Measurements from ENCODE around the gene PLEKHS1. TPM values are rescaled to one million over a fixed set of nuclear protein-coding genes. Genes with fewer than 3 reads are reported as not detected.

PLEKHS1 gene
- total RNA-seq, 4 donors from 2014 or later, result 0.60 to 12.0 (median 5.8) TPM

GRCh38 chr10:113780681-113781250 is 29.3 kb downstream of the PLEKHS1 start:
- Histone ChIP-seq H3K4me1 (no peaks in the 10 kb centered on the region), H3K27me3 (no peaks in the 10 kb centered on the region), H3K36me3 (no peaks in the 10 kb centered on the region), H3K9me3 (no peaks in the 10 kb centered on the region), H3K4me3 (no peak overlapping the region), H3K27ac (no peak overlapping the region)
- in situ Hi-C loops (cut with MboI; ENCODE audit: low pct_ligation_motif_present in 1 of 4, low pct_unique_long_range_greater_than_20kb in 1 of 4, low sequenced_read_pairs in 3 of 4), result no loop called here
- intact Hi-C loops (cut with DNase I; ENCODE audit: low total_unique reads), result no loop called here
- 71% methylated on average over 3 of the region's 3 CpGs; no CpG with 5 or more reads in 1 of the 2 donors for WGBS, 2 donors (ENCODE audit: low coverage in 1 of 2)
- TF ChIP-seq POLR2A (IDR thresholded peaks at IDR 0.05) (no peak), CTCF (IDR thresholded peaks at IDR 0.05) (peak in 4 of 5 experiments; percentile 17 to 28 (median 22)), POLR2AphosphoS5 (IDR thresholded peaks at IDR 0.05) (no peak), EP300 (IDR thresholded peaks at IDR 0.05; ENCODE audit: low read depth) (no peak)
- DNase-seq, result no peak

GRCh38 chr10:113782367-113782766 is 30.9 kb downstream of the PLEKHS1 start:
- WGBS, 2 donors (ENCODE audit: low coverage in 1 of 2), result 85 to 90% methylated on average over 12 to 14 of the region's 14 CpGs
- in situ Hi-C loops (cut with MboI; ENCODE audit: low pct_ligation_motif_present in 1 of 4, low pct_unique_long_range_greater_than_20kb in 1 of 4, low sequenced_read_pairs in 3 of 4) (no loop called here), intact Hi-C loops (cut with DNase I; ENCODE audit: low total_unique reads) (no loop called here)
- Histone ChIP-seq H3K9me3 (no peaks in the 10 kb centered on the region), H3K4me3 (no peak overlapping the region), H3K4me1 (no peaks in the 10 kb centered on the region), H3K27me3 (no peaks in the 10 kb centered on the region), H3K27ac (no peak overlapping the region), H3K36me3 (no peaks in the 10 kb centered on the region)
- no peak for TF ChIP-seq EP300 (IDR thresholded peaks at IDR 0.05; ENCODE audit: low read depth)
- TF ChIP-seq CTCF (IDR thresholded peaks at IDR 0.05), result no peak
- no peak for TF ChIP-seq POLR2AphosphoS5 (IDR thresholded peaks at IDR 0.05)
- TF ChIP-seq POLR2A (IDR thresholded peaks at IDR 0.05), result no peak
- DNase-seq, result no peak

GRCh38 chr10:113782986-113783704 is 31.7 kb downstream of the PLEKHS1 start:
- whole genome bisulfite sequencing, 2 donors (ENCODE audit: low coverage in 1 of 2), result 84 to 86% methylated on average over 6 to 8 of the region's 8 CpGs
- peaks cover 0 to under 1% (median 0%) of the 10 kb centered on the region in 4 donors for H3K4me1 ChIP-seq

More at GRCh38 chr10:113782986-113783704, 31.7 kb downstream of the PLEKHS1 start:
- in situ Hi-C loops (cut with MboI; ENCODE audit: low pct_ligation_motif_present in 1 of 4, low pct_unique_long_range_greater_than_20kb in 1 of 4, low sequenced_read_pairs in 3 of 4) (no loop called here), intact Hi-C loops (cut with DNase I; ENCODE audit: low total_unique reads) (no loop called here)
- H3K27me3 ChIP-seq, result no peaks in the 10 kb centered on the region
- TF ChIP-seq EP300 (IDR thresholded peaks at IDR 0.05; ENCODE audit: low read depth) (no peak), CTCF (IDR thresholded peaks at IDR 0.05) (no peak), POLR2AphosphoS5 (IDR thresholded peaks at IDR 0.05) (no peak), POLR2A (IDR thresholded peaks at IDR 0.05) (no peak)
- H3K27ac ChIP-seq, result no peak overlapping the region
- H3K9me3 ChIP-seq, result no peaks in the 10 kb centered on the region
- no peaks in the 10 kb centered on the region for H3K36me3 ChIP-seq
- H3K4me3 ChIP-seq, result no peak overlapping the region
- DNase-seq, result no peak
